DMS153 treated with DMSO at 0.1 percent for 48 hours (cell line): Measurements from ENCODE around the gene KIF12.
"Not testable (repeated sequence)": the region's sequence is repeated elsewhere in the genome, so short reads cannot be mapped to it uniquely, and the experiment has no call there.

Source experiments
- DNase-seq: peaks from one replicate; lab custom pipeline; 2025; ENCODE audit not compliant: unreplicated experiment; lab: John Stamatoyannopoulos, UW

KIF12 gene

GRCh38 chr9:114086009-114086408, 13.1 kb downstream of the KIF12 start:
- DNase-seq, result no peak

DNA sequence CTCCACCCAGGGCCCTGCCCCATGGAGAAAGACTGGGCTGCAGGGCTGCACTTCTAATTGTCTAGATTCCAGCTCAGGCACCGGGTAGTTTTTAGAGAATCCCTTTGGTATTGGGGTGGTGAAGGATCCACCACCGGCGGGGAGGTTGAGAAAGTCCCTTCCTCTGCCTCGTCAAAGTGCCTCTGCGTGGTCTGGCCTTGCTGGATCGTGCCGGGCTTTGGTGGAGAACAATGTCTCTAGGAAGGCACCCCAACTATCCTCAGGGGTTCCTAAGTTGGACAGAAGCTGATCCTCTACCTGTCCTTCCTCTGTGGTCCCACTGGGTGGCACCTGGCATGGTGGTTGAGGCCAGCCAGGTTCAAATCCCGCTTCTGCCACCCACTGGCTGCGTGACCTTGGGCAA, 13.7 kb downstream of the KIF12 start:
- no peak for DNase-seq

DNA sequence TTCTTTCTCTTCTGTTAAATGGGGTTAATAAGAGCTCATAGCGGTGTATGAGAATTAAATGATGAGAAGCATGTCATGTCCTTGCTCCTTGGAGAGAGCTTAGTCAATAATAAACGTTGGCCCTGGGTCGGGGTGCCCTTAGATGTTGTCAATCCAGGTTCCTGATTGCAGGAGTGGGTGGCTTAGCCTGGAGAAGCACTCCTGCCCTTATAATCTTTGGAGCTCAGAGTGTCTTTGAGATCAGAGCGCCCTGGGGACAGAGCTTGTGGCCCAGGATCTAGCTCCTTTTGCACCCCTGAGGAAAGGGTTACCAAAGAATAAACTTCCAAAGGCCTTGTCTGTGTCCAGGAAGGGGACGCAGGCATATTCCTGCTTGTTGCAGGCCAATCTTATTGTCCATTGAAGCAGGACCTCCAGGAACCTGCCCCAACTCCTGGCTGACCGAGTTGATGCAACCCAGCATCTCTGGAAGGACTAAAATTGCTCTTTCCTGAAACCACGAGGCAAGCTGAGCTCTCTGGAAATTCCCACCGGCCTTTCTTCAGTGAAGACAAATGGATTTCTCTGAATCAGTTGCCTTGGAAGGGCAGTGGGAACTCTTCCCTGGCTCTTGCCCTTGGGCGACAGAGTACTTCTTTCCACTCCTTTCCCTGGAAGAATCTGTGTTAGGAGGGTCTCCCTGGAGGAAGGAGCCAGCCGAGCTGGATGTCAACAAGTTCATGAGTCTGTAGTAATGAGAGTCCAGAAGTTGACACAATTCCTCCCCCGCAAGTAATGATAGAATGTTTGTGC, 14.6 kb downstream of the KIF12 start:
- DNase-seq, result no peak

- no peak for DNase-seq
Measured at GRCh38 chr9:114083666-114084065, 15.4 kb downstream of the KIF12 start.

GRCh38 chr9:114082763-114083412, 16.2 kb downstream of the KIF12 start:
- DNase-seq, result not testable (repeated sequence)

DNA sequence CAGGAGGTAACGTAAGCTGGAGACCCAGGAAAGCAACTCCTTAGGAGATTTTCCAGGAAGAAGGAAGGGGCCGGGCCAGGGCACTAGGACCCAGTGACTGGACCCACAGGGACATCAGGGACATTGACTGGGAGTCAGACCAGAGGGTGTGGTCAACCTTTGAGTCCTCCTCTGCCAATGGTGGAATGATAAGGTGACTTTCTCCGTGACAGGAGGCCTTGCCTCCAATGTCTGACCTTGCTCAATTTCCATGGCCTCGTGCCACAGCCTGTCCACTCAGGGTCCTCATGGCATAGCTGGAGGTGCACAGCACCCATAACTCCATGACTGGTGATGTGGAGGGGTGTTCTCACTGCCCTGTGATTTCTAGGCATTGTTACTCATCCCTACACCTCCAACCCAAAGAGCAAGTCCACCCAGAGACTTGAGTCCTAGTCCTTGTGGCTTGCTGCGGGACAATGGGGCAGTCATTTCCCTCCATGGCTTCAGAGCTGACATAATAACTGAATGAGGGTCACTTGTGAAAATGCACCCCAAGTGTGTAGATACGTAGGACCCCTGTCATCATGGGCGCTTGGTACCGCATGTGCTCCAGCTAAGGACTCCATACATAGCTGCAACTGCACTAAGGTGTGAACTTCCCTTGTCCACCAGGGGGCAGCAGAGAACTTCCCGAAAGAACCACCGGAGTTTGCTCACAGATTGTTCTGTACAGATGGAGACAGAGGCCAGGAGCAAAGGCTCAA, 16.9 kb downstream of the KIF12 start:
- DNase-seq, result peak; percentile 57

DNA sequence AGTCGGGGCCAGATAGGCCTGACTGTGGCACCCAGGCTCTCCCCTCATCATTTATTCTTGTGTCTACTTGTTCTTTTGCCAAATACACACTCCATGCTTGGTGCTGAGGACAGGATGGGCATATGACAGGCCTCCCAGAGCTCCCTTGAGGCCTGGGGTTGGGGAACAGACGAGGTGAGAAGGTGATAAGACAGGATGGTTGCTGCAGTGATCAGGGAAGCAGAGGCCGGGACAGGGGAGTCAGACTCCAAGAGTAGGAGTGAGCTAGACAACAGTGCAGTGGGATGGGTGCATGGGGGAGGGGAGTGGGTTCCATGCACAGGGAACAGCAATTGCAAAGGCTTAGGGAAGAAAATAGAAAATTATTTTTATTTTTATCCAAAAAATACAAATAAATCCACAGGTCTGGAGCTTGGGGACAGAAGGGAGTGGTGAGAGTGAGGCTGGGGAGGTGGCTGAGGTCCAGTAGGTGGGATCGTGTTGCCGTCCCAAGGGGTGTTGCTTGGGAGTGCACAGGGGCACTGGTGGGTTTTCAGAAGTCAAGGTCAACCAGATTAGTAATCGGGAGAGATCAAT, 17.6 kb downstream of the KIF12 start:
- no peak for DNase-seq

DNA sequence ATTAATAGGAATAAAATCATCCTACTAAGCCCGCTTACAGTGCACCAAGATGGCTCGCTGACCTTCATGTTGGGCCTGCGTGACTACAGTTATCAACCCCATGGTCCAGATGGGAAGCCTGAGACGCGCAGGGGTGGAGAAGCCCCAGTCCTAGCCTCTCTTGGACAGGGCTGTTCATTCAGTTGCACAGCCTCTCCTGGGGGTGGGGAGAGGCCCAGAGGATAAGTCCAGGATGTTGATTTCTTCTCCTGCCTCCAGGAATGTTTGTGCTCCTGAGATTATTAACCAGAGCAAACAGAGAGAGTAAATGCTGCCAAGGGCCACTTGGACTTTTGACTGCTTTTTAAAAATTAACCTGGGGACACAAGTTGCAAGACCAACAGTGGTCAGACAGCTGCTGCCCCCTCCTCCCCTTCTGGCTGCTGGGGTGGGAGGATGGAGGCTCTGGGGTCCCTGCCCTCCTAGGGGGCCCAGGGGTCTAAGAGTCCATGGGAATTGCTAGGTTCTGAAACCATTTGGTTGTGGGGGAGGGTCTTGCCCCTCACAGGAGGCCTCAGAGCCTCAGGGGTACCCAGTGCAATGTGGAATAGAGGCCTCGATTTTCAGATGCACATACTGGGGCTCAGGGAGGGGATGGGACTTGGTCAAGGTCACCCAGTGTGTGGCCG, 18.2 kb downstream of the KIF12 start:
- DNase-seq, result no peak

DNA sequence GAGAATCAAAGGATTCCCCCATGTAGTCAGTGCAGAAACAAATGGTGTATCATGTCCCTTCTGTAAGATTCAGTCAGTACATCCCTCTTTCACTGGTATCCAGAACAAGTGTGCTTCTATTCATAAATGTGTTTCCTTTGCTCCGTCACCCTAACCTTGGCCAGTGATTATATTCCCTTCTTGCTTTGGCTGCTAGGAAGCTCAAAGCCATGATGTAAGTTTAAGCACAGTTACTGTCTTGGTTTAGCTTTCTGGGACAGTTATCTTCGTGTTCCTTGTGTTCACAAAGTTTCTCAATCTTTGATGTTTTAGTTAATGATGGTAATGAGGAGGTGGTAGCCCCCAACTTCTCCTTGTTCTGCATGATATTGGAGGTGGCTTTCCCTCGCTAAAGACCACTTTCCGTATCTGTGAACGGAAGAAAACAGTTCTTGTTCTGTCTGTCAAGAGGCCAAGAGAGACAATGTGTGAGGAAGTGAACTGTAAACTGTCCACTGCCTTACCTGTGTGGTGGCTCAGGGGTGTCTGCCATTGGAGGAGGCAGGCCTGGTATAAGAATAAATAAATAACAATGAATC, 18.8 kb downstream of the KIF12 start:
- no peak for DNase-seq

- DNase-seq, result no peak
Measured at GRCh38 chr9:114078781-114079156, 20.3 kb downstream of the KIF12 start.

- no peak for DNase-seq
Measured at GRCh38 chr9:114078021-114078780, 20.9 kb downstream of the KIF12 start, which contains the start of gene AMBP. Gene AMBP (minus strand): TSS chr9:114078300. CDS start chr9:114078209, 91 bp downstream.

GRCh38 chr9:114077162-114077837, 21.8 kb downstream of the KIF12 start:
- DNase-seq, result no peak

GRCh38 chr9:114076237-114077161, 22.6 kb downstream of the KIF12 start:
- DNase-seq, result no peak

DNA sequence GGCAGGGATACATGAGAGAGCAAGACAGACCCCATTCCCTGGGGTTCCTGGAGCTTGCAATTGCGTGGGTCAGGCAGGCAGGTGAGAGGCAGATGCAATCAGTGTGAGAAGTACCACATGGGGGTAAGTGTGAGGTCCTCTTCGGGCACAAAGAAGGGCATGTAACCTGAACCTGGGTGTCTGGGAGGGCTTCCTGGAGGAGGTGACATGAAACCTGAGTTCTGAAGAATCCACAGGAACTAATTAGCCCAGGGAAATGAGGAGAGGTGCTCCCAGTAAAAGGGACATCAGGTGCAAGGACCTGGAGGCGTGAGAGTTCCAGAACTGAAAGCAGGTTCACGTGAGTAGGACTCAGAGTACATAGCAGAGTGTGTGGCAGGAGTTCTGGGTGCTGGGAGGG, 23.5 kb downstream of the KIF12 start:
- DNase-seq, result no peak

DNA sequence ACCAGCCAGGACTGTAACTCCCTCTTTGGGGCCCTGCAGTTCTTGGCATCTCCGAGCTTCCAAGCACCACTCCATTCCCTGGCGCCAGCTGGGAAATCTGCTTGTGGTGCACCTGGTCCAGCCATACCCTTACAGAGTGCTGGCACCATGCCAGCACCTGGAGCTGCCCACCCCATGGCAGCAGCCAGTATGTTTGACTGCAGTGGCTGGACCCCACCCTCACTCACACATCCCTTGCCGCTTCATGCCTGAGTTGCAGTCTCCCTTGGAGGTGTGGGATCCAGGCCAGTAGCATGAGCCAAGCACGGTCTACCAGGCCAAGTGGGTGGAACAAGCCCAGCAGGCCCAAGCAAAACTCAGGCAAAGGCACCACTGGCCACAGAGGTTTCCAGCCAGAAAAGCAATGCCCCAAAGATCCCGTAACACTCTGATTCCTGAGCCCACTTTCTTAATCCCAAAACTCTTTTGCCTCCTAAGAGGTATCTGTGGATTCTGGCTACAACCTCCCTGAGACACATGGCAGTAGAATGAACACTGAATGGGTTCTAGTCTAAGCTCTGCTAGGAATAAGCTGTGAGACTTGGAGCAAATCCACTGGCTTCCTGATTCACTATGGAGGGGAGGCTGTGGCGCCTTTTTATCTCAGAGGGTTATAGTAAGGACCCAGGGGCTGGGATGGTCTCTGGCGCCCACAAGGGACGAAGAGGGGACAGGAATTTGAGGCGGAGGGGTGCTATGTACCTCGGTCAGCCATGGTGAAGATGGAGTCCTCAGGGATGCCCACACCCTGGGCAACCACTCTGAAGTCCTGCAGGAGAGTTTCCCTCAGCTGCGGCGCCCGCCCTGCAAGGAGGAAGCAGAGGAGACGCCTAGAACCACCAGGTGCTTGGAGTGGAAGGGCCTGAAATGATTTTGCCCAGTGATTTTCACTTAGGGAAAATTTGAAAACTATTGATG, 26.6 kb downstream of the KIF12 start:
- no peak for DNase-seq

DNA sequence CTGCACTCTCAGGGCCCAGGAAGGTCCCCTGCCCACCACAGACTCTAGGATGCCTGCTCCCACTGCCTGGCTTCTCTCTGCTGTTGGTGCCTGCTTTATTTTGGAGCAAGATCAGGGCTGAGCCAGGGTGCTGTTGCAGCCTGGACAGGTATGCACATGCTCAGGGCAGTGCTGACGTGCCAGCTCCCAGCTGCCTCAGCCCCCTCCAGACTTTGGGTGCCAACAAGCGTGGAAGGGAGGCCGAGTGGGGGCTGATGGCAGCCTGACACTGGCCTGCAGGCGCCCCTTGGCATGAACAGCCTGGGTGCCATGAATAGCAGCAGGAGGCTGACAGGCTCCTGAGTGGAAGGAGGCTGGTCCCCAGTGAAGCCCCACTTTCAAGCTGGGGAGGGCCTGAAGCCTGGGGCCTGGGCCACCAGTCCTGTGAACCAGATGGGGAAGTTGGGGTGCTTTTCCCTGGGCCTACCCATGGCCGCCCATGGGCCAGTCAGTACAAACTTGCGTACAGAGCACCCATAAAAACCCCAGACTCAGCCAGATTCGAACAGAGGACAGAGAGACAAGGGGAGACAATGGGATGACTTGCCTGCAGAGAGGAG, 27.8 kb downstream of the KIF12 start:
- no peak for DNase-seq
